ENCODE measurements around the gene DGKI.

DGKI gene

GRCh38 chr7:137373507-137373906 is 473.3 kb downstream of the DGKI start:
- ChIA-PET CTCF (no interaction called here), POLR2A (no interaction called here)
- TF ChIP-seq ZNF354C (tag by site-specific recombination; IDR thresholded peaks at IDR 0.05; ENCODE audit: borderline replicate concordance, low read depth) (no peak), ZSCAN18 (tag by site-specific recombination; IDR thresholded peaks at IDR 0.05) (no peak), HOXD13 (CRISPR knock-in tag; IDR thresholded peaks at IDR 0.05; ENCODE audit: borderline replicate concordance) (no peak), BCL11A (tag by site-specific recombination; IDR thresholded peaks at IDR 0.05; ENCODE audit: low read depth) (no peak), ZNF121 (tag by site-specific recombination; IDR thresholded peaks at IDR 0.05) (no peak)
- H3K4me3 ChIP-seq (ENCODE audit: low read depth, low read length): no peak overlapping the region
- H3K4me1 ChIP-seq (ENCODE audit: control insufficient read depth, insufficient read depth, low read length): no peaks in the 10 kb centered on the region
- no peak overlapping the region for H3K27ac ChIP-seq (ENCODE audit: extremely low read depth, low read depth, low read length)
- no peaks in the 10 kb centered on the region for H3K9me3 ChIP-seq (ENCODE audit: control insufficient read depth, insufficient read depth, low read depth, low read length)
- no peaks in the 10 kb centered on the region for H3K36me3 ChIP-seq (ENCODE audit: control insufficient read depth in 2 of 2, insufficient read depth in 1 of 2, low read length in 2 of 2)

GRCh38 chr7:137371616-137372015 is 475.2 kb downstream of the DGKI start:
- Histone ChIP-seq H3K4me3 (ENCODE audit: low read depth, low read length) (no peak overlapping the region), H3K27ac (ENCODE audit: extremely low read depth, low read depth, low read length) (no peak overlapping the region), H3K4me1 (ENCODE audit: control insufficient read depth, insufficient read depth, low read length) (no peaks in the 10 kb centered on the region), H3K9me3 (ENCODE audit: control insufficient read depth, insufficient read depth, low read depth, low read length) (no peaks in the 10 kb centered on the region), H3K36me3 (ENCODE audit: control insufficient read depth in 2 of 2, insufficient read depth in 1 of 2, low read length in 2 of 2) (no peaks in the 10 kb centered on the region)
- POLR2A ChIA-PET: no interaction called here
- TF ChIP-seq ZBTB6 (tag by site-specific recombination; IDR thresholded peaks at IDR 0.05) (no peak), KLF7 (tag by site-specific recombination; IDR thresholded peaks at IDR 0.05; ENCODE audit: borderline replicate concordance) (no peak), ZNF785 (tag by site-specific recombination; IDR thresholded peaks at IDR 0.05) (no peak), ZNF202 (tag by site-specific recombination; IDR thresholded peaks at IDR 0.05; ENCODE audit: borderline replicate concordance) (no peak), ZFHX2 (tag by site-specific recombination; conservative IDR thresholded peaks at IDR 0.05) (no peak), HOXD13 (CRISPR knock-in tag; IDR thresholded peaks at IDR 0.05; ENCODE audit: borderline replicate concordance) (no peak), YY2 (tag by site-specific recombination; IDR thresholded peaks at IDR 0.05) (no peak), ZNF513 (tag by site-specific recombination; IDR thresholded peaks at IDR 0.05) (no peak), KLF17 (tag by site-specific recombination; IDR thresholded peaks at IDR 0.05) (no peak), ZNF654 (tag by site-specific recombination; IDR thresholded peaks at IDR 0.05; ENCODE audit: low read depth) (no peak), ZNF133 (tag by site-specific recombination; IDR thresholded peaks at IDR 0.05) (no peak), ZNF18 (tag by site-specific recombination; IDR thresholded peaks at IDR 0.05) (no peak), KLF8 (tag by site-specific recombination; IDR thresholded peaks at IDR 0.05) (no peak), ZNF350 (tag by site-specific recombination; IDR thresholded peaks at IDR 0.05) (no peak), ZNF404 (tag by site-specific recombination; IDR thresholded peaks at IDR 0.05) (no peak), ZNF560 (tag by site-specific recombination; IDR thresholded peaks at IDR 0.05; ENCODE audit: borderline replicate concordance) (no peak), MEIS1 (CRISPR knock-in tag; IDR thresholded peaks at IDR 0.05; ENCODE audit: borderline replicate concordance) (no peak), FEZF1 (tag by site-specific recombination; IDR thresholded peaks at IDR 0.05) (no peak)
- CTCF ChIA-PET: no interaction called here
